Right lobe of liver (tissue), 6 donors: ENCODE data around the gene DCDC2C. TPM values are rescaled to one million over a fixed set of nuclear protein-coding genes. Genes with fewer than 3 reads are reported as not detected.
"Not testable (repeated sequence)": the region's sequence is repeated elsewhere in the genome, so short reads cannot be mapped to it uniquely, and the experiment has no call there.

ENCODE experiments used
- ATAC-seq, 4 donors: fragments of 200-7000 bp; cut with Tn5 transposase; one replicate each; pipeline ENCODE4 v1.9.1; 2020; ENCODE audit warnings: mild to moderate bottlenecking in 4 of 4, moderate library complexity in 4 of 4
- DNase-seq, 3 donors: peaks; one replicate each; pipeline ENCODE4 v3.0.0-alpha.2; 2020
- H3K27ac ChIP-seq, 3 donors: fragments of 200-600 bp; one replicate each; pipeline ENCODE4 v1.8.0; 2022
- H3K27me3 ChIP-seq, 2 donors: fragments of 200-600 bp; one replicate each; pipeline ENCODE4 v1.8.0; 2022
- H3K36me3 ChIP-seq, 4 donors: fragments of 200-600 bp; sonication (generic) in 1 of 4; one replicate each; pipeline versions ENCODE4 v1.5.1 to v1.8.0; 2017 to 2022; ENCODE audit warnings: control low read depth in 1 of 4
- H3K4me1 ChIP-seq, 4 donors: fragments of 200-600 bp; sonication (generic) in 1 of 4; one replicate each; pipeline versions ENCODE4 v1.5.1 to v1.8.0; 2017 to 2022; ENCODE audit warnings: control low read depth in 1 of 4
- H3K4me3 ChIP-seq, 3 donors: fragments of 200-600 bp; one replicate each; pipeline ENCODE4 v1.8.0; 2022
- H3K9me3 ChIP-seq, 4 donors: fragments of 200-600 bp; sonication (generic) in 1 of 4; one replicate each; pipeline versions ENCODE4 v1.5.1 to v1.8.0; 2017 to 2022; ENCODE audit warnings: control low read depth in 1 of 4
- POLR2A ChIP-seq: fragments of 450-650 bp; IDR thresholded peaks from one replicate; pipeline ENCODE4 v1.6.1; 2017; ENCODE audit warnings: antibody characterized with exemption, mild to moderate bottlenecking
- WGBS: methylation state at CpG from one replicate; pipeline ENCODE4 v1.1.6; 2018; ENCODE audit warnings: low coverage, low lambda C conversion rate; ENCODE audit not compliant: insufficient coverage; ENCODE audit errors: missing lambda C conversion rate; 5-methylcytosine and 5-hydroxymethylcytosine counted together
- intact Hi-C, 2 donors: fragments of 100-400 bp; cut with DNase I; formaldehyde crosslinking; loops; one replicate each; pipeline versions ENCODE4 v1.11.2 to v1.14.1; 2022
- total RNA-seq, 6 experiments: library from RNA; depleted of rRNA in 2 of 6; stranded (reverse); fragments of >200 nt in 2 of 6; fragmentation: NEBNext Ultra II Directional in 3 of 6; extraction: Animal tissue kit (Norgen Biotek cat#: 25700) in 3 of 6; gene quantifications; one replicate each; pipeline versions ENCODE4 v1.1.0 to v1.2.4, GENCODE V29; 2016 to 2023
- TF ChIP-seq, protein P1 (sequence below), 4 donors: fragments of 200-600 bp in 3 of 4; fragments of 450-650 bp in 1 of 4; IDR thresholded peaks; one replicate each; pipeline versions ENCODE4 v1.5.1 to v1.8.0; 2016 to 2022; ENCODE audit warnings: antibody characterized with exemption in 4 of 4, mild to moderate bottlenecking in 2 of 4
- donor health status: DM: no; HTN: yes; CAD: no.
- donor health status: DM: no; HTN: no; CAD: no.
- donor health status: DM: no; HTN: no; CAD: no.
- donor health status: DM: no; HTN: yes; CAD: no.
- donor health status: DM: no; HTN: yes; CAD: no.

DCDC2C gene
- total RNA-seq, 6 experiments from 2014 or later = not detected

DNA sequence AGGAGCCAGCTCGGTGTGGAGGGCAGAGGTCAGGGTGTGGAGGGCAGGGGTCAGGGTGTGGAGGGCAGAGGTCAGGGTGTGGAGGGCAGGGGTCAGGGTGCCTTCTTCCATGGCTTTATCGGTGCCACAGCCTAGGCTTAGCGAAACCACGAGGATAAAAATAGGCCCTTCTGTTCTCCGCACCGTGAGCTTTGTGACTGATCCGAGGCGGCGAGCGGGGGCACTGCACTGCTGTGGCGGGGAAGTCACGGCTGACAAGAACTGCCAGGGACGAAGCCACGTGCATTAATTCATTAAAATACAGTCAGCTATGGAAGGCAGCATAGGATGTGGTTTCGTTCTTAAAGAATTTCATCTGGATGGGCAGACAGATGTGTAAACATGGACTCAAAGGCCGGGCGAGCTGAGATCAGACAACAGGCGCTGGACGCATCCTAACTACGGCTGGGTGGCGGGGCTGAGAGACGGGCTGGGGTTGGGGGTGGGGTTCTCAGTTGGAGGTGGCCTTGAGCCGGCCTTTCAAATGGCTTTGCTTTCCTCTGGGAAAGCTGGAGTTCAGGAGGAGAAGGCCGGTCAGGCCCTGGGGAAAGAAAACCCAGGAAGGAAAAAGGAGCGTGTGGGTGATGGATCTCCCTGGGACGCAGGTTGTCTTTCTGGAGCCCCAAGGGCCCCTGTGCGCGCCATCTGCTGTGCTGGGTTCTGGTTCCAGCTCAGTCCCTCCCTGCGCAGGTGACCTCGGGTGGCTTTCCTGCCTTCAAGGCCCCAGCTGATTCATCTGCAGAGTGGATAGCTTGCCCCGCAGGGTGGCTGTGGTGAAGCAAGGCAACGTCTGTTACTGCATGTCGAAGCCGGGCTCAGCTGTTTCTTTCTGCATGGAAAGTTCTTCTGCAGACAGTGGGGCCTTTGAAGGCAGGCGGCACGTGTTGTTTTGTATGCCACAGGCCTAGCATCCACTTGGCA lies 46.3 kb upstream of the DCDC2C start:
- Histone ChIP-seq H3K27ac (no peak overlapping the region), H3K9me3 (no peaks in the 10 kb centered on the region), H3K4me3 (no peak overlapping the region), H3K36me3 (no peaks in the 10 kb centered on the region), H3K4me1 (no peaks in the 10 kb centered on the region), H3K27me3 (no peaks in the 10 kb centered on the region)
- ATAC-seq (peak in 1 of 4 donors; percentile 34), DNase-seq (no peak)
- WGBS = 64% methylated on average over 19 of the region's 36 CpGs
- TF ChIP-seq POLR2A = no peak
- TF ChIP-seq, protein P1, sequence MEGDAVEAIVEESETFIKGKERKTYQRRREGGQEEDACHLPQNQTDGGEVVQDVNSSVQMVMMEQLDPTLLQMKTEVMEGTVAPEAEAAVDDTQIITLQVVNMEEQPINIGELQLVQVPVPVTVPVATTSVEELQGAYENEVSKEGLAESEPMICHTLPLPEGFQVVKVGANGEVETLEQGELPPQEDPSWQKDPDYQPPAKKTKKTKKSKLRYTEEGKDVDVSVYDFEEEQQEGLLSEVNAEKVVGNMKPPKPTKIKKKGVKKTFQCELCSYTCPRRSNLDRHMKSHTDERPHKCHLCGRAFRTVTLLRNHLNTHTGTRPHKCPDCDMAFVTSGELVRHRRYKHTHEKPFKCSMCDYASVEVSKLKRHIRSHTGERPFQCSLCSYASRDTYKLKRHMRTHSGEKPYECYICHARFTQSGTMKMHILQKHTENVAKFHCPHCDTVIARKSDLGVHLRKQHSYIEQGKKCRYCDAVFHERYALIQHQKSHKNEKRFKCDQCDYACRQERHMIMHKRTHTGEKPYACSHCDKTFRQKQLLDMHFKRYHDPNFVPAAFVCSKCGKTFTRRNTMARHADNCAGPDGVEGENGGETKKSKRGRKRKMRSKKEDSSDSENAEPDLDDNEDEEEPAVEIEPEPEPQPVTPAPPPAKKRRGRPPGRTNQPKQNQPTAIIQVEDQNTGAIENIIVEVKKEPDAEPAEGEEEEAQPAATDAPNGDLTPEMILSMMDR (IDR thresholded peaks at IDR 0.05) = no peak
- intact Hi-C loops = no loop called here

DNA sequence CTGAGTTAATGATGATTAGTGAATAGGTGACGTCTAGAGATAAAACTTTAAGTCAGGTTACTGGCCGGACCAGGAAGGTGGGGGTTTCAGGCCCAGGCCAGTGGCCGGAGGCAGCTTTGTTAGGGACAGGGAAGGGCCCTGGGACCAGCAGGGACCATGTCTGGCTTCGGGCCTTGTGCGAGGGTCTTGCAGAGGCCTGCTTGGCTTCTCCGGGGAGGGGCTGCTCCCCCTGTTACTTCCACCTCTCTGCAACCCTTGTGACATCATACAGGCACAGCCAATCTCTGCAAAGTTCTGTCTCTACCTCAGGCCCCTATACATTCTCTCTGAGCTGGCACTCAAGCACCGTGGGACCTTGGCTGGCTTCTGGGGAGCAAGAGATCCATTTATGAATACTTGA lies 45.5 kb upstream of the DCDC2C start, which contains the start of gene ALLC:
Gene ALLC (plus strand): TSS at position 320 of the 400 bp plus-strand sequence. CDS start 12,958 bp downstream, outside the sequence.
- intact Hi-C loops = no loop called here
- H3K36me3 ChIP-seq = no peaks in the 10 kb centered on the region
- no peak within 1 kb of the TSS for H3K4me3 ChIP-seq
- DNase-seq (no peak), ATAC-seq (no peak)
- H3K9me3 ChIP-seq = no peaks in the 10 kb centered on the region
- WGBS = 88% methylated on average over 1 of the region's 7 CpGs
- no peaks in the 10 kb centered on the region for H3K4me1 ChIP-seq
- TF ChIP-seq, protein P1 (IDR thresholded peaks at IDR 0.05) = no peak
- TF ChIP-seq POLR2A = no peak
- no peak within 1 kb of the TSS for H3K27ac ChIP-seq
- H3K27me3 ChIP-seq = no peaks in the 10 kb centered on the region

DNA sequence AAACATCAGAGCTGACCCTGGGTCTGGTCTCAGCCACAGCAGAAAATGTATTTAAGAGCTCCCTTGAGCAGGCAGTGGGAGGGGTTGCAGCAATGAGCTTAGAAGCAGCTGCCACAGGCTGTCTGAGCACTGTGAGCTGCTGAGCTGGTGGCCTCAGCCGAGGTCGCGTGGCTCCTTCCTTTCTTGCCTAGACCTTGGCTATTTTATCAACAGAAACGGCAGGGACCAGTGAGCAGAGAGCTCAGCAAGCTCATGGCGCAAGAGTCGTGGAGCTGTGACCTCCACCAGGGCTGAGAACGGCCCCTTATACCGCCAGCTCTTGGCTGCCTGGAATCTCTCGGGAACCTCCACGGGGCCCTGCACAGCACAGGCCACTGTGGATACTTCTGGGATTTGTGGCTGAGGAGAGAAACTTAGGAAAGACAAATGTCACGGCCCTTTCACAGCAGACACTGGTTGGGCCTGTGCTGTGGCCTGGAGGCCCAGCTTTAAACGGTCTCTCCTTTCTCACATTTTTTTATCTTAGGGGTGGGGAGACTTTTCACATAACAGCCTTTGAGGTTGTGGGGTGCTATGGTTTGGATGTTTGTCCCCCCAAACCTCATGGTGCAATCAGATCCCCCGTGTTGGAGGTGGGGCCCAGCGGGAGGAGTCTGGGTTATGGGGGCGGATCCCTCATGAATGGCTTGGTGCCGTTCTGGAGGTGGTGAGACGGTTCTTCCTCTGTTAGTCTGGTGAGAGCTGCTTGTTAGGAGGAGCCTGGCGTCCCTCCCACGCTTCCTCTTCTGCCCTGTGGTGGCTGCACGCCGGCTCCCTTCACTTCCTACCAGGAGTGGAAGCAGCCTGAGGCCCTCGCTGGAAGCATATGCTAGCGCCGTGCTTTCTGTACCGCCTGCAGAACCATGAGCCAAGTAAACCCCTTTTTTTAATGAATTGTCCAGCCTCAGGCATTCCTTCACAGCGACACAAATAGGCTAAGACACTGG lies 43.6 kb upstream of the DCDC2C start:
- H3K9me3 ChIP-seq = no peaks in the 10 kb centered on the region
- H3K36me3 ChIP-seq = no peaks in the 10 kb centered on the region
- H3K27me3 ChIP-seq = no peaks in the 10 kb centered on the region
- 73% methylated on average over 8 of the region's 26 CpGs for WGBS
- peak in 3 of 4 donors; percentile 27 to 41 (median 31) for ATAC-seq
- no peak overlapping the region for H3K27ac ChIP-seq
- intact Hi-C loops = no loop called here
- DNase-seq = no peak
- H3K4me3 ChIP-seq = no peak overlapping the region
- TF ChIP-seq POLR2A = no peak
- TF ChIP-seq, protein P1 (IDR thresholded peaks at IDR 0.05) = no peak
- H3K4me1 ChIP-seq = no peaks in the 10 kb centered on the region

DNA sequence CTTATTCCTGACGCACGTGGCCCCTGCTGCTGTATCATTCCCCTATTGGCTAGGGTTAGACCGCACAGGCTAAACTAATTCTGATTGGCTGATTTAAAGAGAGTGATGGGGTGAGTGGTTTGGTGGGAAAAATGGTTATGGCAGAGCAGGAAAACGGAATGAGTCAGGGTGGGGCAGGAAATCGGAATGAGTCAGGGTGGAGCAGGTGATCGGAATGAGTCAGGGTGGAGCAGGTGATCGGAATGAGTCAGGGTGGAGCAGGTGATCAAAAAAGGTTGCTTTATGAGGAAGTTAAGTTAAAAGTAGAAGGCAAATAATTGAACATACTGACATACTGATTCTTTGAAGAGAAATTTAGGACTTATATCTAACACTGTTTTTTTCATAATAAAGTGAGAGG lies 42.7 kb upstream of the DCDC2C start:
- intact Hi-C loops, H3K9me3 ChIP-seq, H3K4me3 ChIP-seq, H3K27me3 ChIP-seq, DNase-seq, H3K4me1 ChIP-seq, ATAC-seq, H3K27ac ChIP-seq, H3K36me3 ChIP-seq: not testable (repeated sequence)
- WGBS = 73% methylated on average over 6 of the region's 7 CpGs
